ENCODE data around the gene IVD. TPM values are rescaled to one million over a fixed set of nuclear protein-coding genes. Genes with fewer than 3 reads are reported as not detected.

IVD gene
- total and polyA plus RNA-seq, 9 of the 15 experiments (the other 6 are each of a cell fraction or from before 2014, with no cell fraction given): 0.15 to 4.5 (median 2.4) TPM

DNA sequence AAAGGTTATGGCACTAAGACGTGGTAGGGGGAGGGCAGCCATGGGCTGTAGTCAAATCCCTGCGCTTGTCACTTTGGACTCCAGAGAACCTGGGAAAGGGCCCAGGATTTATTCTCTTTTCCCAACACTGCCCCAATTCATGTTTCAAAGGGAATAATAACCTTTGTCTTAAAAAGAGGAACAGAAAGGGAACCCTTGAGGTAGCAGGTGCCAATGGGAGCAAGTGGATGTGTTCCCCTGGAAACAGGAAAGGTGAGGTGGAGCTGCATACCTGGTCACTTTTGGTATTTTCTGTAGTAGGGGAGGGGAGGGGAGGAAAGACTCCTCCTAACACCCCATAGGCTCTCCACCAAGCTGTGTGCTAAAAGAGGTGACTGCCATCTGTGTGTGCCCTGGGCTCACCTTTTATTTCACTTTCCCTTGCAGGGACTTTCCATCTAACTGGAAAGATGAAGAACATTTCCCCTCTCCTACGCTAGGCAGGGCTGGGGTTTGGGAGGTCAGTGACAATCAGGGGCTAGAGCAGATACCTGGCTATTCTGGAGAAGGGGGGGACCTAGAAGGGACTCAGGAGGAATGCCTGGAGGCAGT lies 59.1 kb downstream of the IVD start (continued):
- no peak for TF ChIP-seq BACH1 (tag; IDR thresholded peaks at IDR 0.05)

DNA sequence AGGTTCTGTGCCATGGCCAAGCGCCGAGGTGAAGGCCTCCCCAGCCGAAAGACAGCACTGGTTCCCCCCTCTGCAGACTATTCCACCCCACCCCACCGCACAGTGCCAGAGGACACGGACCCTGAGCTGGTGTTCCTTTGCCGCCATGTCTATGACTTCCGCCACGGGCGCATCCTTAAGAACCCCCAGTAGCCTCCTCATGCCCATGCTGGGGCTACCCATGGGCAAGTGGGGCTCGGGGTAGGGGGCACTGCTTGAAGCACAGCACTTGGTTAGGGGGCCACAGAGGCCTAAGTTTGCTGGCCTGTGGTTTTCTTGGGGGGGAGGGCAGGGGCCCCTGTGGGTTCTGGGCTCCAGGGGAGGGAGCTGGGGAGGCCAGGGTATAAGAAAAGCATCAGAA lies 60.3 kb downstream of the IVD start:
- BruUV-seq (replicated peaks): no TSS peak
- no peak overlapping the region for H3K4me3 ChIP-seq
- in situ Hi-C loops (cut with MboI) (no loop called here), intact Hi-C loops (cut with micrococcal nuclease) (no loop called here)
- CTCF ChIA-PET (ENCODE audit: low intra/inter-chr PET ratio): interaction anchor here (0.6 kb wide), 1 partner anchor 53 kb away, joined by 3 read pairs; no protein-coding TSS in a partner anchor
- no peaks in the 10 kb centered on the region for H3K79me2 ChIP-seq (ENCODE audit: control insufficient read depth, insufficient read depth, low read length)
- H3K27ac ChIP-seq (ENCODE audit: extremely low read depth, low read depth, low read length): no peak overlapping the region; the same call in 2 of the 3 replicates
- no peaks in the 10 kb centered on the region for H3K9me1 ChIP-seq (ENCODE audit: control insufficient read depth, insufficient read depth, low read length)
- H2AFZ ChIP-seq (ENCODE audit: low read depth, low read length): no peak overlapping the region
- ATAC-seq (no peak), FAIRE-seq (no peak), DNase-seq (ENCODE audit: extremely low read depth in 1 of 4, low spot score in 3 of 4) (no peak)
- no peak overlapping the region for H3K4me2 ChIP-seq (ENCODE audit: insufficient read depth, low read length)
- WGBS (ENCODE audit: insufficient coverage, low coverage, missing lambda C conversion rate): 91% methylated on average over 9 of the region's 10 CpGs
- TF ChIP-seq POLR2G (IDR thresholded peaks at IDR 0.05; ENCODE audit: low read depth, low read length) (0 out of 2 replicates have a peak, but pooled peaks have one; percentile 18), MEF2A (IDR thresholded peaks at IDR 0.05; ENCODE audit: control insufficient read depth, low read depth, low read length) (no peak)
- H3K27me3 ChIP-seq (ENCODE audit: control insufficient read depth in 2 of 2, insufficient read depth in 2 of 2, low read length in 2 of 2): no peaks in the 10 kb centered on the region
- H4K20me1 ChIP-seq (replicated peaks; ENCODE audit: control insufficient read depth, insufficient read depth, low read length): no peaks in the 10 kb centered on the region; the same call in 1 of the 2 replicates
- H3K4me1 ChIP-seq (replicated peaks in 1 of 2; ENCODE audit: control insufficient read depth in 2 of 2, insufficient read depth in 2 of 2, low read length in 2 of 2): peaks cover 30 to 37% of the 10 kb centered on the region in 2 experiments
- H3K9me3 ChIP-seq (replicated peaks; ENCODE audit: control insufficient read depth, insufficient read depth, low read depth, low read length): no peaks in the 10 kb centered on the region
- H3K9ac ChIP-seq (ENCODE audit: insufficient read depth in 1 of 2, low read depth in 2 of 2, low read length in 2 of 2): peak overlapping the region in 1 of 2 experiments; percentile 79; a peak in 2 of 4 replicates
- POLR2A ChIA-PET: interaction anchor here (0.7 to 1.0 kb wide), 2 partner anchors 10 to 14 kb away, joined by 3 read pairs; no protein-coding TSS in a partner anchor
- peaks cover 68% of the 10 kb centered on the region for H3K36me3 ChIP-seq (ENCODE audit: control insufficient read depth, insufficient read depth, low read length)
